IPS DF 4.7 (cell line): ENCODE data around the gene P2RX2.

Experiments
- DNase-seq: peaks from one replicate; pipeline ENCODE4 v3.0.0-alpha.2; 2013; ENCODE audit warnings: low spot score; ENCODE audit errors: extremely low read depth

Gene P2RX2

DNA sequence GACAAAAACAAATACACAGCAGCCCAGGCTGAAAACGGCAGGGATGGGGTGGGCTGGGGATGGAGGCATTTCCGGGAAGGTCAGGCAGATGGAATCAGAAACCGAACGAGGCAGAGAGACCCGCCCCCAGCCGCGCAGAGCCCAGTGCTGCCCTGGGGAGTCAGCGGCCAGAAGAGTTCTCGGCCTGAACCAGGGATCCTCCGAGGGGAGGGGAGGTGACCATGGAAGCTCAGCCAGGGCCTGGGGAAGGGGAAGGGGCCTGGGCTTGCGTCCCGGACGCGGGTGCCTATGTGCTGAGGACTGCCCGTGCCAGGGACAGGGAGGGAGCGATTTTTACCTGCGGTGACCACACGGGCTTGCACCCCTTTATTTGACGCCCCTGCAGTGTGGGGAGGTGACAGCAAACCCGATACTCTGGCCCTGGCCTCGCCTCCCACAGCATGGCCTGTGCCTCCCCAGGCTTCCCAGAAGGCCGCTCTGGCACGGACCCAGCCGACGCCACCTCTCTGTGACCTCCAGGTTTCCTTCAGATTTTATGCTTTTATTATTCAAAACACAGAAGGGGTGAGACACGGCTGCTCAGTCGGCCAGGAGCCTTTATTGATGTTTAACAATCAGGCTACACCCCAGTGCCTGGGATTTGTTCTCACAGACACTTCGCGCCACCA lies 15.9 kb upstream of the P2RX2 start:
- no peak for DNase-seq

DNA sequence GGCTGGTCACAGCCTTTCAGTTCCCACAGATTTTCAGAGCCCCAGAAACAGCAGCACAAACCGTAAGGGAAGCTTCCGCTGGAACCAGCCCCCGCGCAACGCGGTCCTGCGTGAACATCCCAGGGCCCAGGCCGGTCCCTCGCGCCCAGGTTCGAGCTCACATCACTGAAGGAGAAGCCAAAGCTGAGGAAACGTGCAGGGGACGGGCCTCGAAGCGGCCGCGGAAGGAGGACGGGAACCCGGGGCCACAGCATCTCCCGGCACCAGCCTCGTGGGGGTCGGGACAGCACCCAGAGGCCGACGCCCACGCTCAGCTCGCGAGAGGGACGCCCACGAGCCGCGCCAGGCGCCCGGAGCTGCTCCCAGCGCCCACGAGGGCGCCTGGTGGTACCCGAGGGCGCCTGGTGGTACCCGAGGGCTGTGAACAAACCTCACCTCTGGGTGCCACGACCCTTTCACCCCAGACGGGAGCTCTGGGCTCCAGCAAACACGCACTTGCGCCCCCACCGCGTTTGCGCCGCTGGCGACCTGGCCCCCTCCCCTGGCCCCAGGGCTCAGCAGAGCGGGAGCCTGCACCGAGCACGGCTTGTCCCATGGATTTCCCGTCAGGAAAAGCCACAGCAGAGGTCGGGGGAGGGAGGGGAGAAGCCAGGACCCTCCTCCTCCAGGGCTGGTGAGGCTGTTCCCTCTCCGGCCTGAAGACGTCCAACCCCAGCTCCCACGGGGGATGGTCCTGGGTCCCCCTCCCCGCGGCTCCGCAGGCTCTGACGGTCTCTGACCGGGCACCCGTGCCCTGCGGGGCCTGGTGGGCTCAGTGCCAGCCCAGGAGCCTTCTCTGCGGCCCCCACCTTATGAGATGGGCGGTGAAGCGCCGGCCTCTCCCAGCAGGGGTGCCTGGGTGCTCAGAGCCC lies 15.1 kb upstream of the P2RX2 start:
- no peak for DNase-seq

DNA sequence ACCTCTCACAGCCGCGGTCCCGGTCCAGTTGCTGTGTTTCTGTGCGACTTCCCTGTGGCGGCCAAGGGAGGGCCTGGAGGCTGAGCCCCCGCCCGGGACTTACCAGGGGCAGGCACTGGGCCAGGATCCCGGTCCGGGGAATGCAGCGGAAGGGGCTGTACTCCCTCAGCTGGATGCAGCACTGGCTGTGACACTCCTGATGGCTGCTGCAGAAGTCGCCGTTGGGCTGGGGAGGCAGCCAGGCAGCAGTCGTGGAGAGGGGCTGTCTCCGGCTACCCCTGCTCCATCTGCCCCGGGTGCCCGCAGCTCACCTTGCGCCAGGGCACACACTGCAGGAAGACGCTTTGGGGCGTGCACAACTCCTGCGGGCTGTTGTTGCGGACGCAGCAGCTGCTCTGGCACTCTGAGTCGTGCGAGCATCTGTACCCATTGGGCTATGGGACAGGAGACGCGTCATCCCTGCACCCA lies 14.4 kb upstream of the P2RX2 start:
- DNase-seq, result no peak

DNA sequence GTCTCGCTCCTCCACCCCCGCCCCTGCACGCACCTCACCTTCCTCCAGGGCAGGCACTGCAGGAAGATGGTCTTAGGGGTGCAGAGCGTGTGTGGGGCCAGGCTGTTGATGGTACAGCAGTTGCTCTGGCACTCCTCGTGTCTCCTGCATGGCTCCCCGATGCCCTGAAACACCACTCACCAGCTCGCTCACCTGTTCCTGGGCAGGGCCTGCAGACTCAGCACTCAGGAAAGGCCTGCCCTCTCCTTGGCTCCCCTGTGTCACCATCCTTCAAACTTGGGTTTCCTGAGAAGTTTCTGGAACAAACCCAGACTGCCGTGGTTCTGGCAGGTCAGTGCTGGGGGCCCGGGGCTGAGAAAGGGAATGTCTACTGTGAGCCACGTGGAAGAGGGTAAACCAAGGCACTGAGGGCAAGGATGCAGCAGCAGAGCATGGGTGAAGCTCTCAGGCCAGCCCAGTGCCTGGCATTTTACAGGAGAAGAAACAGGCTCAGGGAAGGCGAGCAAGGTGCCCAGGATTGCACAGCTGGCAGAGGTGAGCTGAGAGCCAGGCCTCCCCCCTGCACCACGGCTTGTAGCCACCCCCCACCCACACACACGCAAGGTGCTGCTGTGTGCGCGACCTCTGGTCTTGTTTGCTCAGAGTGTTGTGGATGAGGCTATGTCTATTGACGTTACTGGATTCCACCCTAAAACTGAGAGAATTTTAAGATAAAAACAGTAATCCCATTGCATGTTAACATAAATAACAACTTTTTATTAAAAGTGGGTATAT lies 13.7 kb upstream of the P2RX2 start:
- no peak for DNase-seq

DNA sequence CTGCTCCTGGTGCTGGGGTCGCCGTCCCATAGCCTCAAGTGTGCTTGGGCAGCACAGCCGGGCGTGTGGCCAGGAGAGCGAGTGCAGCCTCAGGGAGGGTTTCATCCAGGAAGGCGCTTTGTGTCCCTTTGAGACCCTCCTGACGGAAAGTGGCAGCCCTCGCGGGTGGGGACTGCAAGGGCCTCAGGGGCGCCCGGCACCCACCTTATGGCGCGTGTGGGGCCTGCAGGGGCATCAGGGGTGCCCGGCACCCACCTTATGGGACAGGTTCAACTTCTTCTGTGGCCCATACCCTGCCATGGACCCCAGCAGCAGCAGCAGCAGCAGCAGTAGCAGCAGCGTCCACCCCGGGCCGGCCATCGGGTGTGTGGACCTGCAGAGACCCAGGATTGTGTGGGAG lies 12.7 kb upstream of the P2RX2 start:
- DNase-seq, result no peak

DNA sequence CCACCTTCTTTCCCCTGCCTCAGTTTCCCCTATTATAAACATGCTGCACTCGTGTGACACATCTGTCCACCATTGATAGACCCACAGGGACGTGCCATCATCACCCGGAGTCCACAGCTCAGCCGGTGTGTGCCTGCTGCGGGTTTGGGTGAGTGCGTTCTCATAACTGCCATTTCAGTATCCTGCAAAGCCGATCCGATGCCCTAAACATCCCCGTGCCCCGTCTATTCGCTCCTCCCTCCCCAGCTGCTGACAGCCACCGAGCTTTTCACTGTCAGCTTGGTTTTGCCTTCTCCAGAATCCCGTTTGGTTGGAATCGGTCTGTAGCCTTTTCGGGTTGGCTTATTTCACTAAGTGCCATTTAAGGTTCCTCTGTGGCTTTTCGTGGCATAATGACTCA lies 12.1 kb upstream of the P2RX2 start:
- DNase-seq, result no peak

DNA sequence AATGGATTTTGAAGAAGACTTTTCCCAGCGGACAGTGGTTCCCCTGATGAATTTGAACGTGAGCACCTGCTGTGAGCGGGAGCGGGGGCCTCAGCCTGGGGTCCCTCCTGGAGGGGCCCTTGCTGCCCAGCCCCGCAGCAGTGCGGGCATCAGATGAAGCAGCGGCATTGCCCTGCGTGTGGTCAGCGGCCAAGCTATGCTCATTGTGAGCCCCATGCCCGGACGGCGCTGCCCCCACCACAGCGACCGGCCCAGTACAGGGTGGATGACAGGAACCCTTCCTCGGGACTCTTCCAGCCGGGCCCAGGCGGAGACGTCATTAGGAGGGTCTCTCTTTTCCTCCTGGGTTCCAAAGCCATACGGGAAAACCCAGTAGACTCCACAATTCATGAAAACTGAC lies 11.6 kb upstream of the P2RX2 start:
- no peak for DNase-seq

DNA sequence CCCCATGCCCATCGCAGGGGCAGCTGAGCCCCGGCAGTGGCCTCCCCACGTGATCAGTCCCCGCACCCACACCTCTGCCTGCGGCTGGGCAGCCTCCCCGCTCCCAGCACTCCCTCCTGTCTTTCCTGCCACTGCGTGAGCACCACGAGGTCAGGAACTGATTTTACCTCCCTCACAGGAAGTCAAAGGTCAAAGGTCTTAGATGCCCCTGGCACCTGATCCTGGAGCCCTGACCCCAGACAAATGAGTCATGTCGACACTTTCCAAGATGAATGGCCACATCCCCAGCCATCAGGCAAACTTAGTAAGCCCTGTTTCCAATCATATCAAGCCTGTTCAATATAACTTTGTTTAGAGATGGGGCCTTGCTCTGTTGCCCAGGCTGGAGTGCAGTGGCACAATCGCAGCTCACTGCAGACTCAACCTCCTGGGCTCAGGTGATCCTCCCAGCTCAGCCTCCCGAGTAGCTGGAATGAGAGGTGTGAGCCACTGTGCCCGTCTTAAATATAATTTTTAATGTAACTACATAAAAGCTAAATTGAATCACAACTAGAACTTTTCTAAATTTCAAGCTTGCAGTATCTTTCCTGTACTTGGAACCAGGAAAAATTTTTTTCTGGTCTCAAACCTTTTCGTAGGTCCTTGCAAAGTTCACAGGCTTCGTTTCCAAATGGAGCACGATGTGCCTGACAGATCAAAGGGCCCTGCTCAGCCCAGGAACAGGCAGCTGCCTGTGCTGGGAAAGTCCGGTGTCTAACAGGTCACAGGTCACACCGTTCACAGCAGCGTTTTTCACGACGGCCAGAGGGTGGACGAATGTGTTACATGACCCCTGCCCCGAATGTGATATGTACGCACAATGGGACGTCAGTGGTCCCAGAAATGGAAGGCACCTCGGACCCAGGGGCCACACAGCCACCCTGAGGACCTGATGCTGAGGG lies 10.1 kb upstream of the P2RX2 start:
- no peak for DNase-seq

DNA sequence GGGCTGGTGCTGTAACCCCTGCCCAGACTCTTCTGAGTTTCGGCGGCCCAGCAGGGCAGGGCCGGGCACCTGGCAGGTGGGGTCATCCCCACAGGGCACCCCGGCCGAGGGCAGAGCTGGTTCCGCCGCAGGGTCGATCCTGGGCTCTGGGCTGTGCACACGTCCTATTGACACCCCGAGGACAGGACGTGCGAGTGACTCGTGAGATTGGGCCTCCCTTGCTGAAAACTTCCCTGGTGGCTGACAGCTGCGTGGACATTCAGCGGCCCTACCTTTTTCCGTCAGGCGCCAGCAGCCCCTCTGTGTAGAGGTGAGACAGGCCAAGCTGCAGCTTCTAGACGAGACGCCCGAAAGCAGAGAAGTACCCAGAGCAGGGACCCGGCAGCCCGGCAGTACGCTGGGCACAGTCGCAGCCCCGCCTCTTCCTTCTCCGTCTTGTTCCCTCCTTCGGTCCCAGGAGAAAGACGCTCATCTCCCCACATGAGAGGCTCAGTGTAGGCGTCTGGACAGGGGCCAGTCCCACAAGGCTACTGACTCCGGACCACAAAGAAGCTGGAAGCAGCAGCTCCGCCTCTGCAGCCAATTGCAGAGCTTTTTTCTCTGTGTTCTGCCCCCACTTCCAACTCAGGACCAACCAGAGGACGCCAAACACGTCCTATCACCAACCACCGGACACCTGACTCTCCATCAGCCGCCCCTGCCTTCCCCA lies 8.4 kb upstream of the P2RX2 start, which contains the start of gene LRCOL1:
LRCOL1 (minus strand) TSS at position 532 of the 709 bp plus-strand sequence. CDS start 4,331 bp downstream, outside the sequence.
- DNase-seq, result no peak

DNA sequence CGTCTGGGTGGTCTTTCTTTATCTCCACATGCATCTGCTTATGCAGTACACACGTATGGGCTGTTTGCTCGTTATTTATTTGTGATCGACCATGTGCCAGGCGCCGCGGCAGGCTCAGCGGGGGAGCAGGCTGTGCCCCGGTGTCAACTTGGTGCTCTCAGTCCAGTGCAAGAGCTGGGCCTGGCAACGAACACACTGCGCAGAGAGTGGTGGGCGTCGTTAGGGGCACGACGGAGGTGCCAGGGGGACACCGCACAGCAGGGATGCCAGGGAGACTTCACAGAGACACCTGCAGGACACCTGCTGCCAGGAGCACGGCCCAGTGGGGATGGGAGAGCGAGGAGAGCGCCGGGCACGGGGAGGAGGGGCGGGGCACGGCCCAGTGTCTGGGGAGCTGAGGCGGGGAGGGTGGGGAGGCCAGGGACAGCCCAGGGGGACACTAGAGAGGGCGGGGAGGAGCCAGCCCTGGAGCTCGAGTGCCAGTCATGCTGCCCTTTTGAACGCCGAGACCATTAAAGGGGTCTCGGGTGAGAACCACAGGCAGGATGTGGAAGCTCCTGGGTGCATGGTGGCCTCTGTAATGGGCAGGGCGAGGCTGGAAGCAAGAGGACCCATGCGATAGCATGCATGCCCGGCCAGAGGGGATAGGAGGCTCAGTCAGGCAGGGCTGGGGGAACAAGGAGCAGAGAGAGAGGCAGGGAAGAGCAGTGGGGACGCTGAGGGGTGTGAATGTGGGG lies 7.5 kb upstream of the P2RX2 start:
- DNase-seq, result no peak

DNA sequence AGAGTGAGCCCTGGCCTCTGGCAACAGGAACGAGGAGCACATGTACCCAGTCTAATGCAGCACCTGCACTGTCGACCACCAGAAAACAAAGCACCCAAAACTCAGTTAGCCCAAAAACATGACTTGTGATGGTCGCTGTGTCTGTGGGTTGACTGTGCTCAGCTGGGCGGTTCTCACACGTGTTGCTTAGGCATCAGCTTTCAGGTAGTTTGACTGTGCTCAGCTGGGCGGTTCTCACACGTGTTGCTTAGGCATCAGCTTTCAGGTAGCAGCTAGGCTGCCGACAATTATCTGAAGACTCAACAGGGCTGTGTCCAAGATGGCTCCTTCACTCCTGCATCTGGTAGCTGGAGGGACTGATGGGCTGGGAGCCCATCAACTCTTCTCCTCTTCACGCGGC lies 7.0 kb upstream of the P2RX2 start:
- DNase-seq, result no peak

DNA sequence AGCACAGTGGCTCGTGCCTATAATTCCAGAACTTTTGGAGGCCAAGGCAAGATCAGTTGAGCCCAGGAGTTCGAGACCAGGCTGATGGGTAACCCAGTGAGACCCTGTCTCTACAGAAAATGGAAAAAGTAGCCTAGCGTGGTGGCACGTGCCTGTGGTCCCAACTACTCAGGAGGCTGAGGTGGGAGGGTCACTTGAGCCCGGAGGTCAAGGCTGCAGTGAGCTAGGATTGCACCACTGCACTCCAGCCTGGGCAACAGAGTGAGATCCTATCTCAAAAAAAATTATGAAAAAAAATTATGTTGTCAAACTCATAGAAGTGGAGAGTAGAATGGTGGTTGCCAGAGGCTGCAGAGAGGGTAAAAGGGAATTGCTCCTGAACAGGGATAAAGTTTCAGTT lies 4.5 kb upstream of the P2RX2 start:
- no peak for DNase-seq

DNA sequence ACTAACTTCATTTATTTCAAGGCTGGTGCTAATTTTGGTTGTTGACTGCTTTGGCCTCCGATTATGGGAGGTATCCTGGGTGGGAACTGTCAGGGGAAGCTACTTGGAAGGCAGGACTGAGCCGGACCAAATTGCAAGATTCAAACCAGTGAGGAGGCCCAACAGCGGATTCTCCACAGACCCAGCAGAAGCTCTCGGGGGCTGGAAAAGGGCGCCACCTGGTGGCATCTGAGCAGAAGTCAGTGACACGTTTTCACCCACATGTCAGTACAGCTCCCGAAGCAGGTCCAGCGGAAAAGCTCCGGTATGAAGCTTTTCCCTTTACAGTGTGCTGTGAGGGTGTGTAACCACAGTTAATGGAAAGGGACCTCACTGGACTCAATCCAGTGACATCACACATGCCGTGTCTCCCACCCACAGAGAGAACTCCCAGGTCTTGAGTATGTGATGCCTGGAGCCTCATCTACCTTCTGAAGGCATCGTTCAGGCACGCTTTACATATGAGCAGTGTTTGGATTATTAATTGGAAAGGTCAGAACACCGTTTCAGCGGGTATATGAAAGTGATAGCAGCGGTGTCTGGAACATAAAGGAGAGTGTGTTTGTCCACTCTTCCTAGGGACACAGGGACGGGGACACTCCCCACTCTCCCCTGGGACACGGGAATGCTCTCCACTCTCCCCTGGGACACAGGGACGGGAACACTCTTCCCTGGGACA lies 3.6 kb upstream of the P2RX2 start:
- DNase-seq, result no peak

DNA sequence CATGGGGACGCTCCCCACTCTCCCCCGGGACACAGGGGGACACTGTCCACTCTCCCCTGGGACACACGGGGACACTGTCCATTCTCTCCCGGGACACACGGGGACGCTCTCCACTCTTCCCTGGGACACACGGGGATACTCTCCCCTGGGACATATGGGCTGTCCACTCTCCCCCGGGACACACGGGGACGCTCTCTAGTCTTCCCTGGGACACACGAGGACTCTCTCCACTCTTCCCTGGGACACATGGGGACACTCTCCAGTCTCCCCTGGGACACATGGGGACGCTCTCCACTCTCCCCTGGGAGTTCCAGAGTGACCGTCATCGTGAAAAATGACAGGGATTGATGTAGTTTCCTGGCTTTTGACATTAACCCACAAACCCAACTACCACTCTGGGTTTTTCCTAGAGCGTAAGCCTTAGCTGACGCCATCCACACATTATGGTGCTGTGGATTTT lies 3.0 kb upstream of the P2RX2 start:
- no peak for DNase-seq

DNA sequence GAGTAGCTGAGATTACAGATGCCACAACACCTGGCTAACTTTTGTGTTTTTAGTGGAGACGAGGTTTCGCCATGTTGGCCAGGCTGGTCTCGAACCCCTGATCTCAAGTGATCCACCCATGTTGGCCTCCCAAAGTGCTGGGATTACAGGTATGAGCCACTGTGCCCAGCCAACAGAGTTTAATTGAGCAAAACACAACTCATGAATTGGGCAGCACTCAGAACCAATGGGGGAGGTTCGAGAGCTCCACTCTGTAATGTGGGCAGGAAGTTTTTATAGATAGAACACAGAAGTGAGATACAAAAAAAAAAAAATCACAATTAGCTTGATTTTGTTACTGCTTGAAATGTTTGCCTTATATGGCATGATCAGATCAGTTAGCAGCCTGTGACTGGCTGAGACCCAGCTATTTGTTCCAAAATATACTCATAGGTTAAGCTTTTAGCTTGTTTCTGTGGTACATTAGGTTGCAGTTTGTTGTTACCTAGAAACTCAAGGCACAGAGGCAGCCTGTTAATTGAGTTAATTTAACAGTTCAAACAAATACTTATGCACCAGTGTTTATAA lies 1.4 kb upstream of the P2RX2 start:
- no peak for DNase-seq

DNA sequence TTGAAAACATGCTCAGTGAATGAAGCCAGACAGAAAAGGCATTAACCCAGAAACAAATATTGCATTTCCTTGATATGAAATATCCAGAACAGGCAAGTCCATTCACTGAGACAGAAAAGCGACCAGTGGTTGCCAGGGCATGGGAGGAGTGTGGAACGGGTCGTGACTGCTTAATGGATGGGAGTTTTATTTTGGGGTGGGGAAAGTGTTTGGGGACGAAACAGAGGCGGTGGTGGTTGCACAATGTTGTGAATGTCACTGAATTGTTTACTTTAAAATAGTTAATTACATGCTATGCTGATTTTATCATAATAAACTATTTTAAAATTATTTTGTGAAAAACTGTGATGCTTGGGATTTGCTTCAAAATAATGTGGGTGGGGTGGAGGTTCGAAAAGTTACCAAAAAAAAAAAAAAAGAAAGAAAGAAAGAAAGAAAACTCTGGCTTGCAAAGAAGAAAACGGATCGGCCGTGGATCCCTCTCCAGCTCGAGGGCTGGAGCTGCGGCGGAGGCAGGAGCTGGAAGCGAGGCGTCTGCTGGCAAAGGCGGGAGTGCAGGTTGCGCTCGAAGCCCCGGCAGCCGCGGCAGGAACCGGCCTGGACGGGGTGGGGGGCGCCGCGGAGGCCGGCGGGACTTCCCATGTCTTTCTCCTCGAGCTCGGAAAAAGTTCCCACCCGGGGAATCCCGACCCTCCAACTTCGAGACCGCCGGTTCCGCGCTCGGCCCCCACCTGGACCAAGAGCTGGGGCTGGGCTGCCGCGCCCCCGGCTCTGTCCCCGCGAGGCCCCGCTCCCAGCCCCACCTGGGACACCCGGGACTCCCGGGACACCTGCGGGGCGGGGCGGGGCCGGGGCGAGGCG lies 524 bp upstream of the P2RX2 start:
- no peak for DNase-seq

DNA sequence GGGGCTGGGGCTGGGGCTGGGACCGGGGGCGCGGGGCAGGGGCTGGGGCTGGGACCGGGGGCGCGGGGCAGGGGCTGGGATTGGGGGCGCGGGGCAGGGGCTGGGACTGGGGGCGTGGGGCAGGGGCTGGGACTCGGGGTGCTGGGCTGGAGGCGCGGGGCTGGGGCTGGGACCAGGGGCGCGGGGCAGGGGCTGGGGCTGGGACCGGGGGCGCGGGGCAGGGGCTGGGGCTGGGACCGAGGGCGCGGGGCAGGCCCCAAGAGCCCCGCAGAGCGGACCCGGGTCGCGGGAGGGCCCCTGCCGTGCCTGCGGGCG lies 452 bp downstream of the P2RX2 start:
- no peak for DNase-seq
